Activated CD8-positive, alpha-beta T cell treated with anti-CD3 and anti-CD28 coated beads, Interleukin-2, amount 10 ng/mL, durations not matched to agents 7 days and 5 days (primary cell): ENCODE data around the gene ZBTB7C. TPM values are rescaled to one million over a fixed set of nuclear protein-coding genes. Genes with fewer than 3 reads are reported as not detected.

Experiments
- ATAC-seq: fragments of 150-1000 bp; cut with Tn5 transposase; one replicate; pipeline ENCODE4 v1.10.0; 2021; ENCODE audit warnings: moderate library complexity
- CTCF ChIA-PET: fragments of 350-600 bp; sonication (Branson Sonifier 250); formaldehyde crosslinking; loops from one replicate; lab custom pipeline; 2021; ENCODE audit warnings: antibody characterized with exemption; lab: Charles Lee
- POLR2A ChIA-PET: fragments of 350-600 bp; sonication (Branson Sonifier 250); formaldehyde crosslinking; loops from one replicate; lab custom pipeline; 2021; ENCODE audit warnings: antibody characterized with exemption; lab: Charles Lee
- DNase-seq: peaks from one replicate; pipeline ENCODE4 v3.0.0-alpha.2; 2020
- H3K27ac Mint-ChIP-seq: one replicate; pipeline ENCODE4 v1.8.0; 2021; ENCODE audit warnings: mild to moderate bottlenecking, mixed read lengths
- H3K27me3 Mint-ChIP-seq: one replicate; pipeline ENCODE4 v1.8.0; 2021; ENCODE audit warnings: low read depth, mixed read lengths
- H3K36me3 Mint-ChIP-seq: one replicate; pipeline ENCODE4 v1.8.0; 2021; ENCODE audit warnings: low read depth, mixed read lengths
- H3K4me1 Mint-ChIP-seq: one replicate; pipeline ENCODE4 v1.8.0; 2021; ENCODE audit warnings: low read depth, mixed read lengths
- H3K4me3 Mint-ChIP-seq: one replicate; pipeline ENCODE4 v1.8.0; 2021; ENCODE audit warnings: mild to moderate bottlenecking, mixed read lengths
- H3K9me3 Mint-ChIP-seq: one replicate; pipeline ENCODE4 v1.8.0; 2022; ENCODE audit warnings: mixed read lengths; ENCODE audit not compliant: insufficient read depth
- total RNA-seq, 2 experiments: library from RNA; stranded (reverse); gene quantifications; one replicate each; pipeline ENCODE4 v1.2.3, GENCODE V29; 2021

ZBTB7C gene
- total RNA-seq, 2 experiments from 2014 or later: not detected

DNA sequence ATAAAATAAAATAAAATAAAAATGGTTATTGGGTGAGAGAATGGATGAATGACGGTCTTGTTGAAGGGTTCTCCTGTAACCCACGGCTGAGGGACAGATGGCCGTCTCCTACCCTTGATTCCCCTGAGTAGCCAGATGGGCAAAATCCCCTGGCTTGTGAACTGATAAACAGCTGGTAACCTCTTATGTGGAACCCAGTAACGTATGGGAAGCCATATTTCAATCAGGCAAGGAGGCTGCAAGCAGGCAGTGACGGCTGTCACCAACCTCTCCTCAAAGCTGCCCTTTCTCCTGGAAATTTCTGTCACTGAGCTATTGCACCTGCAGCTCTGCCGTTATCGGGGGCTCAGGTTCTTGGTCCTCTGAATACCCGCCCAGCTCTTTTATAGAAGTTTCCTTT is 313.5 kb downstream of the ZBTB7C start:
- no peak for DNase-seq
- no peak for ATAC-seq
- Mint-ChIP-seq H3K9me3 (no peaks in the 10 kb centered on the region), H3K27me3 (peaks cover 9% of the 10 kb centered on the region), H3K27ac (no peak overlapping the region), H3K4me3 (no peak overlapping the region), H3K4me1 (no peaks in the 10 kb centered on the region), H3K36me3 (no peaks in the 10 kb centered on the region)
- CTCF ChIA-PET: no interaction called here
- POLR2A ChIA-PET: no interaction called here

DNA sequence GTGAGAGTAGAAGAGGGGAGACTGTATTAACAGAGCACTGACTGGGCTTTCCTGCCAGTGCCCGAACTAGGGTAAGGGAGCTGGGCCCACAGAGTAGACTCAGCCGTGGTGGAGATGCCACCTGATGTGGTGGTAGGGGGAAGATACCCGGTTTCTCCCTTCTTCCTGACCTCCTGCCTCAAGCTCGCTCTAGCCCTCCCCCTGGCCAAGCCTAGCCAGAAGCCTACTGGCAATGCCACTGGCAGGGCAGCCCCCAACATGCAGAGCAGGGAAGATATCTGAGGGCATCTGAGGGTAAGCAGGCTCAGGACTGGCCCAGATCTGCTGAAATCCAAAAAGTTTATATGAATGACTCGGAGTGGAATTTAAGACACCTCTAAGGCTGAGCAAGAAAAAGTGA is 316.1 kb downstream of the ZBTB7C start:
- no peak for ATAC-seq

DNA sequence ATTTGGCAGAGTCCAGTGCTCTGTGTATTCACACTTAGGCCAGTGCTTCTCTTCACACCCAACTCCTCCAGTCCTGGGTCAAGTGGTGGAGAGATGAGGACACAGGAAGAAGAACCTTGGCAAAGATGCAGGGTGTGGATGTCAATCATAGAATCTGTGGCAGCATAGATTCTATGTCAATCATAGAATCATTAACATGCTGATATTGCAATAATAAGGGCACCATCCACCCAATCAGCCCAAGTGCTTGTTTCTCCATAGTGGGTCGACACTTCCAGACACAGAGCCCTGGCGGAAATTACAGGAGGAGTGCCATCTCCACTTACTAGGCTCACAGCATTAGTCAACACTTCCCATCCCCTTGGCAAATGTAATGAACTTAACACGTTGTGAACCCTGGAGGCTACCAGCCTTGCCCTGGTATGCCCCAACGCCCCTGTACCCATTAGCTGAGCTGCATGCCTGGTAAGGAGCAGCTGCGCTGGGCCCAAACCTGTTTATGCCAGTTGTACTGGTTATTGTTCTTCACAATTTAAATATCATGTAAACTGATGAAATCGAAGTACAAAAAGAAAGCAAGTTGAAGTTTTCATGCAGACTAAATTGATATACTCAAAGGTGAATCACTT is 317.2 kb downstream of the ZBTB7C start:
- Mint-ChIP-seq H3K36me3 (no peaks in the 10 kb centered on the region), H3K9me3 (no peaks in the 10 kb centered on the region), H3K27me3 (peaks cover 9% of the 10 kb centered on the region), H3K4me1 (no peaks in the 10 kb centered on the region), H3K27ac (no peak overlapping the region), H3K4me3 (no peak overlapping the region)
- ATAC-seq: no peak
- POLR2A ChIA-PET: no interaction called here
- DNase-seq: no peak
- CTCF ChIA-PET: no interaction called here

More for the DNA sequence above, 316.1 kb downstream of the ZBTB7C start:
- ChIA-PET POLR2A (no interaction called here), CTCF (no interaction called here)
- Mint-ChIP-seq H3K27me3 (peaks cover 9% of the 10 kb centered on the region), H3K4me1 (no peaks in the 10 kb centered on the region), H3K4me3 (no peak overlapping the region), H3K36me3 (no peaks in the 10 kb centered on the region), H3K27ac (no peak overlapping the region), H3K9me3 (no peaks in the 10 kb centered on the region)
- no peak for DNase-seq

DNA sequence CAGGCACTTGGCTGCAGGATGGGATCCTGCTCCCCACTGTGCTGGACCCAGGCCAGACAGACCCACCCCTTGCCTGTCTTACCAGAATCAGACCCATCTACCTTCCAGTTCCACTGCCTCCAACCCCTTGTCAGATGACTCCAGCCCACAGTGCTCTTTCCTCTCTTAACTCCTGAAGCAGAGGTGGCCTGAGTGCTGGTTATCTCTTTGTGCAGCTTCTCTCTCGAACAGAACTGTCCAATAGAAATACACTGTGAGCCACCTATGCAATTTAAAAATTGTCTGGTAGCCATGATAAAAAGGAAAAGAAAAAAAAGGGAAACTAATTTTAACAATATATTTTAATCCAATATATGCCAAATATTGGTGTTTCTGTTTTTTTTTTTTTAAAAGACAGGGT is 318.5 kb downstream of the ZBTB7C start:
- no peaks in the 10 kb centered on the region for H3K36me3 Mint-ChIP-seq
- peaks cover 7% of the 10 kb centered on the region for H3K27me3 Mint-ChIP-seq
- H3K27ac Mint-ChIP-seq: no peak overlapping the region
- ChIA-PET POLR2A (no interaction called here), CTCF (no interaction called here)
- H3K4me1 Mint-ChIP-seq: no peaks in the 10 kb centered on the region
- no peak for ATAC-seq
- no peaks in the 10 kb centered on the region for H3K9me3 Mint-ChIP-seq
- DNase-seq: no peak
- H3K4me3 Mint-ChIP-seq: no peak overlapping the region

DNA sequence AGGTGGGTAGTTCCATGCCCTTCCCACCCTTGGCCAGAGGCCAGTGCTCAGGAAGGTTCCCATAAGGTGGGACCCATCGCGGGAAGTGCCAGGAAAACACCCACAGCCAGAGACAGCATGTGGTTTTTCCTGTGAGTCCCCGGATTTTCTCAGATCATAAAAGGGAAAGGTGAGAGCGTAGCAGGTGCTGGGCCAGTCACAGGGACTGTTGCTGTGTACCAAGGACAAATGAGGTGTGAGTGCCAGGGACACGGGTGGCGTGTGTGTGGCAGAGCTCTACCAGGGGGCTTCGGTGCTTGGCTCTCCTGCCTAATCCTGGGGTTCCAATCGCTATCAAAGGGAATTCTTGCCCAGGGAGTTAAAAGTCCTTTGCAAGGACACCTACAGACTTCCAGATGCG is 319.2 kb downstream of the ZBTB7C start:
- H3K36me3 Mint-ChIP-seq: no peaks in the 10 kb centered on the region
- DNase-seq (no peak), ATAC-seq (no peak)
- CTCF ChIA-PET: no interaction called here
- no peak overlapping the region for H3K27ac Mint-ChIP-seq
- POLR2A ChIA-PET: no interaction called here
- no peak overlapping the region for H3K4me3 Mint-ChIP-seq
- H3K27me3 Mint-ChIP-seq: peaks cover 7% of the 10 kb centered on the region
- H3K9me3 Mint-ChIP-seq: no peaks in the 10 kb centered on the region
- no peaks in the 10 kb centered on the region for H3K4me1 Mint-ChIP-seq

DNA sequence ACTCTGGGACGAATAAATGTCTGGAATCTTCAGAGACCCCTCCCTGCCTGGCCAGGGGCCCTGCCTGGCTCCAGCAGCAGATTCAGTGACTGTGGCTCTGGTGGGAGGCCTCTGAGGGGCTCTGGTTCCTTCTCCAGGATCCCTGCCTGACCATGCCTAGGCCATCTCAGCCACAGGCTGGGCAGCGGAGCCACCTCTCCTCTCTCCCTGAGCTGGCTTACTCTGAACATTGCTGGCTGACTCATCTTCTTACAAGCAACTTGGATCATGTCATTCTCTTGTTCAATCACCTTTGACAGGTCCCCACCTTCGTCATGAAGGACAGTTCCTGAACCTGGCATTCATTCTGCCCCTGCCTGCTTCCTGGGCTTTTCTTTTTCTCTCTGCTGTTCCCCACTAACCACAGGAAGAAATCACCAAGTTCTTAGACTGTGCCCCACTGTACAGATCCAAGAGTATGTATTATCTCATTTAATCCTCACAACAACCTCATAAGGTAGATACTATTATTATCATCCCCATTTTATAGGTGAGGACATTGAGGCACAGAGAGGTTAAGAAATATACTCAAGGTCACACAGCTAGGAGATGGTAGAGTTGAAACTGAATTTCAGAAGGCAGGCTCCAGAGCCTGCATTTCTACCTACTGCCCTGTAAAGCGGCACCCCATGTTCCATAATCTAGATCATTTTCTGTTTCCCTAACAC is 323.2 kb downstream of the ZBTB7C start:
- Mint-ChIP-seq H3K4me1 (no peaks in the 10 kb centered on the region), H3K27ac (no peak overlapping the region), H3K4me3 (no peak overlapping the region), H3K36me3 (no peaks in the 10 kb centered on the region), H3K27me3 (no peaks in the 10 kb centered on the region), H3K9me3 (no peaks in the 10 kb centered on the region)
- DNase-seq (no peak), ATAC-seq (no peak)
- ChIA-PET CTCF (no interaction called here), POLR2A (no interaction called here)

DNA sequence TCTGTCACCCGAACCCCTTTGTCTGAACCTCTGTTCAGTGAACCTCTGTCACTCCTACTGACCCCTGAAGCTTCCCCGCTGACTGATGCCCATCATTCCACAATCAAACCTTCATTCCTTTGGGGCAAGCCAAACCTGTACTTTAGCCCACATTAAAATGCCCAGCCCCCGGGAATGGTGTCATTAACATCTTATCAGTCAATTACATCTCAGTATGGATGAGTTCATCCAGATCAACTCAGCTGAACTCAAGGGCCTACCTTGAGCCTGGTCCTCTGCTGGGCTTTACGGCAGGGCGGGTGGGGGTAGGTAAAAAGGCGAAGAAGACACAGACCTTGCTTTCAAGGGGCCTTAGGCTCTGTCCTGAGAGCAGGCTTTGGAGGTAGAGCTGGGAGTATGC is 324.3 kb downstream of the ZBTB7C start:
- ChIA-PET POLR2A (no interaction called here), CTCF (no interaction called here)
- Mint-ChIP-seq H3K4me3 (no peak overlapping the region), H3K9me3 (no peaks in the 10 kb centered on the region), H3K36me3 (no peaks in the 10 kb centered on the region), H3K27me3 (no peaks in the 10 kb centered on the region), H3K4me1 (no peaks in the 10 kb centered on the region), H3K27ac (no peak overlapping the region)
- ATAC-seq: no peak
- DNase-seq: no peak

DNA sequence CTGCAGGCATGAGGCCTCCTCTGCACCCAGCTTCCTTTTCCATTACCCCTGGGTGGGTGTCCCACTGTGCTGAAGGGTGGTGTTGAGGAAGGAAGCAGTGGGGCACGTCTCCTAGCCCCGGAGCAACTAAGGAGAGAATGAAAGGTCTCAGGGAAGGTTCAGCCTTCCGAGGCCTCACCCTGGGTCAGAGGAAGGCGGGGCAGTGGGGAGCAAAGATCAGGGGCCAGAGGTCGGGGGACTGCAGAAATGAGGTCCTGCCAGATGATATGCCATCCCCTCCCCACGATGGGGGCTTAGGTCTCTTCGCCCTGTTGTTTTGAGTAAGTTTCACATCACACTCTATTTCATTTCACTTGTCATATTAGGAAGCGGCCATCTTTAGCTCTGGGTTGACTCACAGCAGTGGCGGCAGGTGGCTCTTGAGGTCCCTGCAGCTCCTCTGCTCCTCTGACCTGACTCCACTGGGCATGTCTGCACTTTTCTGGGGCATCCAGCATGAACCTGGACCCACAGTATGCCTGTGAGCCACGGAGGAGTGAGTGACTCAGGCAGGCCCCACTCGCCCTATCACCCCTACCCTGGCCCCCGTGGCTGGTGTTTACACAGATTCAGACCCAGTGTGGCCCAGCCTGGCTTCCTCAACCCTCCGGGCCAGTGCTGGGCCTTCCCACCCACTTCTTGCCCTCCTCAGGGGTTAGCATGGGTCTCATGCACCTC is 325.0 kb downstream of the ZBTB7C start:
- H3K4me1 Mint-ChIP-seq: no peaks in the 10 kb centered on the region
- DNase-seq (no peak), ATAC-seq (no peak)
- no peak overlapping the region for H3K27ac Mint-ChIP-seq
- ChIA-PET CTCF (no interaction called here), POLR2A (no interaction called here)
- no peaks in the 10 kb centered on the region for H3K36me3 Mint-ChIP-seq
- no peaks in the 10 kb centered on the region for H3K27me3 Mint-ChIP-seq
- H3K9me3 Mint-ChIP-seq: no peaks in the 10 kb centered on the region
- H3K4me3 Mint-ChIP-seq: no peak overlapping the region

DNA sequence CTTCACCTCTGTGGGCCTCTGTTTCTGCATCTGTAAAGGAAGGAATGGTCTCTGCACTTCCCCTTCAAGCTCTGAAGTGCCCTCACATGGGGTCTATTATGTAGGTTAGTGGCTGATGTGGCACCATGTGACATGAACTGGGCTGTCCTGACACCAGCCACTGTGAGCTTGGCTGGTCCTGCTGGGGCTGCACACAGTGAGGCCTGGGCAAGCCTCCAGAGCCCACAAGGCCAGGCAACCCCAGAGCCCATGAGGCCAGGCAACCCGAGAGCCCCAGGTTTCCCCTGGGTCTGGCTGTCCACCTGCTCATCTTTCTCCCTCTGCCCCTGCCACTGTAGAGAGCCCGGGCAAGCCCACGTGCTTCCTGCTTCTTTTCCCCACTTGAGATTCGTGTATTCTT is 328.6 kb downstream of the ZBTB7C start:
- DNase-seq: no peak
- Mint-ChIP-seq H3K27ac (no peak overlapping the region), H3K27me3 (peaks cover 2% of the 10 kb centered on the region), H3K9me3 (no peaks in the 10 kb centered on the region), H3K4me3 (no peak overlapping the region), H3K36me3 (no peaks in the 10 kb centered on the region), H3K4me1 (no peaks in the 10 kb centered on the region)
- ChIA-PET CTCF (no interaction called here), POLR2A (no interaction called here)
- no peak for ATAC-seq

DNA sequence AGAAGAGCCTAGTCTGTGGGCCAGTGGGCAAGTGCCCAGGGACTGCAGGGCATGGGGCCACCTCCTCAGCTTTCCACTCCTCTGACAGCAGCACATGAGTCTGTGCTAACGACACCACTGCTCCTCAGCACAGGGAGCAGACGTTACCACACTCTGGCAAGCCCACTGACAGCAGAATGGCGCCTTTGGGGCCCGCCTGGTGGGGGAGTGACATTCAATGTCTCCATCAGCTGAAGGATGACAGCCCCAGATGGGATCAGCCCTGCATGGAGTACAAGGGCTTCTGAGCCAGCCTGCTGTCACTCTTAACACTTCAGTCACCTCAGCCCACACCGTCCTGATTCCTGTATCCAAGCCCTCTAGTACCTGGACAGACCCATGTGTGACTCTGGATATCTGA is 329.3 kb downstream of the ZBTB7C start:
- H3K4me1 Mint-ChIP-seq: no peaks in the 10 kb centered on the region
- no peak overlapping the region for H3K27ac Mint-ChIP-seq
- H3K4me3 Mint-ChIP-seq: no peak overlapping the region
- DNase-seq (no peak), ATAC-seq (no peak)
- H3K36me3 Mint-ChIP-seq: no peaks in the 10 kb centered on the region
- no peaks in the 10 kb centered on the region for H3K9me3 Mint-ChIP-seq
- CTCF ChIA-PET: no interaction called here
- peaks cover 3% of the 10 kb centered on the region for H3K27me3 Mint-ChIP-seq
- POLR2A ChIA-PET: no interaction called here

DNA sequence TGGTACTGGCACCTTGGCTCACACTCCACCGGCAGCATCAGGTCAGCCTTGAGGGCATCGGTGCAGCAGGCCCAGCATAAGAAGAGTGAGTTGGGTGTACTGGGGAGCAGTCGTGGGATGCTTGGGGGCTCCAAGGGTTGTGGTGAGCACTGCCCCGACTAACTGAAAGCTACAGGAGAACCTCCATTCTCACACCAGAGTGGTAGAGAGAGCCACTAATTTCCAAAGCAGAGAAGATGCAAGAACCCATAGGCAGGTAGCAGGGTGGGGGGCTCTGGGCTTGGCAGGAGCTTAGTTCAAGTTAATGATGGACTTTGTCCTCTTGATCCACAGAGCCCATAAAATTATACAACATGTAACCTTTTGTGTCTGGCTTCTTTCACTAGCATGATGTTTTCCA is 330.7 kb downstream of the ZBTB7C start:
- POLR2A ChIA-PET: no interaction called here

DNA sequence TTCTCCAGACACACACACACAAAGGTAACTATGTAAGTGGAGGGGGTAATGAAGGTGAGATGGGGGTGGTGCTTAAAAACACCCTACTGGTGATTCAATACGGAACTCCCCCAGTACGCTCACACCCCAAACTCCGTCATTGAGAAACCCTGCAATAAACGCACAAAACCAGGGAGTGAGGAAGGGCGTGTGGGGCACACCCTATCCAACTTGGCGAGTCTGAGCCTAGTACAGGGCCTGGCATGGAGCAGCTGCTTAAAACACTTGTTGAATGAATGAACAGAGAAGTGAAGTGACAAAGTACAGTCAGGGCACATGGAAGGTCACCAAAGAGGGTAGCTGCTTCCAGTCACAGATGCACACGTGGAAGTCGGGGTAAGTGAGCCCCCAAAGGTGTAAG is 331.9 kb downstream of the ZBTB7C start:
- no peak for ATAC-seq
- no peaks in the 10 kb centered on the region for H3K36me3 Mint-ChIP-seq
- H3K4me3 Mint-ChIP-seq: no peak overlapping the region
- no peak overlapping the region for H3K27ac Mint-ChIP-seq
- H3K4me1 Mint-ChIP-seq: no peaks in the 10 kb centered on the region
- ChIA-PET CTCF (no interaction called here), POLR2A (no interaction called here)
- H3K27me3 Mint-ChIP-seq: peaks cover 4% of the 10 kb centered on the region
- no peak for DNase-seq
- no peaks in the 10 kb centered on the region for H3K9me3 Mint-ChIP-seq

More for the DNA sequence above, 330.7 kb downstream of the ZBTB7C start:
- DNase-seq (no peak), ATAC-seq (no peak)
- Mint-ChIP-seq H3K4me1 (no peaks in the 10 kb centered on the region), H3K36me3 (no peaks in the 10 kb centered on the region), H3K27me3 (peaks cover 3% of the 10 kb centered on the region), H3K27ac (no peak overlapping the region), H3K4me3 (no peak overlapping the region), H3K9me3 (no peaks in the 10 kb centered on the region)
- CTCF ChIA-PET: no interaction called here
